HG03039 (cell line): ENCODE results near the gene NRP1.
"Not testable (repeated sequence)": the region's sequence is repeated elsewhere in the genome, so short reads cannot be mapped to it uniquely, and the experiment has no call there.

Experiments used
- ATAC-seq: cut with Tn5 transposase; IDR thresholded peaks from one replicate; pipeline ENCODE4 v1.9.1; 2021; ENCODE audit warnings: mild to moderate bottlenecking, moderate library complexity; ENCODE audit not compliant: unreplicated experiment

The NRP1 gene

GRCh38 chr10:33334153-33334804 lies at the start of gene NRP1:
NRP1 (minus strand) TSS chr10:33334667; CDS start chr10:33334382, 285 bp downstream.
- ATAC-seq, result no peak

- ATAC-seq, result not testable (repeated sequence)
Observed at GRCh38 chr10:33384201-33384600, 49.7 kb upstream of the NRP1 start.

- no peak for ATAC-seq
Observed at GRCh38 chr10:33382921-33383713, 48.6 kb upstream of the NRP1 start.

- no peak for ATAC-seq
Observed at GRCh38 chr10:33382216-33382600, 47.7 kb upstream of the NRP1 start.

GRCh38 chr10:33381451-33382215 lies 47.2 kb upstream of the NRP1 start:
- ATAC-seq, result no peak

DNA sequence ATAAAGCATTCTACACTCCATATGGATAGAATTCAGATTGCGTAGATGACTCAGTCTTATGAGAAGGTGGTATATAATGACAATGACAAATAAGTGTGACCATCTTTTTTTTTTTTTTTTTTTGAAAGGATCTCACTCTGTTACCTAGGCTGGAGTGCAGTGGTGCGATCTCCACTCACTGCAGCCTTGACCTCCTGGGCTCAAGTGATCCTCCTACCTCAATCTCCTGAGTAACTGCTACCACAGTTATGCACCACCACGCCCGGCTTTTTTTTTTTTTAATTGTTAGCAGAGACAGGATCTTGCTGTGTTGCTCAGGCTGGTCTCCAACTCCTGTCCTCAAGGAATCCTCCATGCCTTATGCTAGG lies 43.2 kb upstream of the NRP1 start:
- no peak for ATAC-seq

DNA sequence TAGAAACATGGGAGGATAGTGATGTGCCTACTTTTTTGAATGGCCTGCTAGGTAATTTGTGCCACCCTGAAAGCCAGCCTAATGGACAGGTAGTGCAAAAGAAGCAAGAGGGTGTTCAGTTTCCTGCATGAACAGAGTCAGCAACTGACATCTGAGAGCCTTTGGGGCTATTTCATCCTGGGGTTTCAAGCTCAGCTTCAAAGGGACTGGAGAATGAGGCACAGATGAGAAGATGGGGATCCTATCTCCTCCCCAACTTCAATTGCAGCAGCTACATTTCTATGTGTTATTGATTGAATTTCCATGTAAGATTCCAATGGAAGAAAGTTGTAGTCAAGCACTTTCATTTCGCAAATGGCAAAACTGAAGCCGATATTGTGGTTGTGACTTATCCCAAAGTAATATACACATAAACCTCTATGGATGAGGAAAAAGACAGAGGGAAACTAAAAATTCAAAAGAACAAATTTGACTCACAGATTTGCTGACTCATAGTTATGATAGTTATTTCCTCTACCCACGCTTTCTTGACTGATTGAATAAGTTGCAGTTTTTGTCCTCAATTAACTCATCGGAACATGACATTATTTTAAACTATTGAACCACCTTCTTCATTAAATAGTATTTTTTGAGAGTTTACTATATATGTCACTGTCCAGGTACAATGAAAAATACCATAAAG lies 42.6 kb upstream of the NRP1 start:
- no peak for ATAC-seq

GRCh38 chr10:33376476-33376875 lies 42.0 kb upstream of the NRP1 start:
- no peak for ATAC-seq

GRCh38 chr10:33373263-33373662 lies 38.8 kb upstream of the NRP1 start:
- no peak for ATAC-seq

- ATAC-seq, result no peak
Observed at GRCh38 chr10:33371234-33371633, 36.8 kb upstream of the NRP1 start.

DNA sequence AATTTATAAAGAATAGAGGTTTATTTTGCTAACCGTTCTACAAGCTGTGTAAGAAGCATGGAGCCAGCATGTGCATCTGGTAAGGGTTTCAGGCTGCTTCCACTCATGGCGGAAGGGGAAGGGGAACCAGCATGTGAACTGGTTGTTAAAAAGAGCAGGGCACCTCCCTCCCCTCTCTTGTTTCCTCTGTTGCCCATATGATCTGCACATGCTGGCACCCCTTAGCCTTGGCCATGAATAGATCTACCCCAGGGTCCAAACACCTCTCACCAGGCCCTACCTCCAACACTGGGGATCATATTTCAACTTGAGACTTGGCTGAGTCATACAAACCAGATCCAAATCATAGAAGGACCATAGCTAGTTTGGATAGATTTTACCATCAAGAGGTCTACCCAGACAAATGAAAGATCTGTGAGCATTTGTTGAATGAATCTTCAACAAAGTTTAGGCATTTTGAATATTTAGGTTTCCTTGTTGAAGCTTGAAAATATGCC lies 36.0 kb upstream of the NRP1 start:
- ATAC-seq, result no peak

- ATAC-seq, result no peak
Observed at GRCh38 chr10:33368086-33368485, 33.6 kb upstream of the NRP1 start.

- ATAC-seq, result no peak
Observed at GRCh38 chr10:33365871-33366411, 31.5 kb upstream of the NRP1 start.

DNA sequence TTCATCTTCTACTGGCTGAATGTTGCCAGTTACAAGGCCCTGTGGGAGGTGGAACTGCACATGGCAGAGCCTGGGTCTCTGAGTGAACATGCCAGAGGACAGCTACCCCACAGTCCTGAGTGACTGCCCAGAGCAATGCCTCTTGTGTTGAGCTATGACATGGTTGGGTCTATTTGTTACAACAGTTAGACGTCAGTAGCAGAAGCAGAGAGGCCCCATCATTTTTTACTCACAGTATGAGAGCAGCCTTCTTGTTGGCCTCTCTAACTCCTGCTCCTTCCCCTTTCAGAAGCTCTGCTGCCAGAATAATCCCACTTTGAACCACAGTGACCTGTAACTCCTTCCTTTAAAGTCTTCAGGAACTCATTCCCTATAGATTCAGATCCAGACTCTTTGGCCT lies 30.8 kb upstream of the NRP1 start:
- no peak for ATAC-seq

DNA sequence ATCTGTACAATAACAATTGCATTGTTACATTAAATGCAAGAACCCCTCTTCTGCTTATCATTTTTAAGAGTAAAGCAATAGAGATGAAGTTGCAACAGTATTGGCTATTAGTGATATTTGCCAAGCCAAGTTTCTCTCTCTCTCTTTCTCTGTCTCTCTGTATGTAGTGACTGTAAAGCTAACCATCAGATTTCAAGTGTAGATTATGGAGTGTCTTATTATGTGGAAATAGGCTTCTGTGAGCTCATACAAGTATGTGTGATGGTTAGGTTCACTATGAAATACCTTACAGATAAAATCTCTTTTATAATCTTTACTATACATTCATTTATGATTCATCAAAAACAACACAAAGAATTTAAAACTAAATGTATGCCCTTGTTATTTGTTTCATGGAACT lies 28.6 kb upstream of the NRP1 start:
- no peak for ATAC-seq

DNA sequence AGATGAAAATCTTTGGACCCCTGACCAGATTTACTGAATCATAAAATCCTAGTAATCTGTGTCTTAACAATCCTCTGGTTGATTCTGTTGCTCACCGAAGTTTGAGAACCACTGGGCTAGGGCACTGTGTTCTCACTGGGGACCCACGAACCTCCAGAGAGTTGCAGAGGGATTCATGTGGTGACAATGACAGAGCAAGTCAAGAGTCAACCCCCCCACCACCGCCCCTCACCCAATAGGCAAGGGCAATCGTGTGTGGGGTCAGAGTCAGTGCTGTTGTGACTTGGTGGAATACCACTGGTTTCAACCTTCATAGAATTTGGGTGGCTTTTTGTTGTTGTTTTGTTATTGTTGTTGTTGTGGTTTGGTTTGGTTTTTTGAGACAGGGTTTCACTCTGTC lies 23.5 kb upstream of the NRP1 start:
- no peak for ATAC-seq

- no peak for ATAC-seq
Observed at GRCh38 chr10:33355274-33355673, 20.8 kb upstream of the NRP1 start.

- no peak for ATAC-seq
Observed at GRCh38 chr10:33353853-33354252, 19.4 kb upstream of the NRP1 start.

- no peak for ATAC-seq
Observed at GRCh38 chr10:33353334-33353733, 18.9 kb upstream of the NRP1 start.

- no peak for ATAC-seq
Observed at GRCh38 chr10:33352615-33353014, 18.1 kb upstream of the NRP1 start.

GRCh38 chr10:33352175-33352574 lies 17.7 kb upstream of the NRP1 start:
- no peak for ATAC-seq
